OCI-LY1 (cell line): ENCODE measurements around the gene MYH15.

ENCODE experiments used
- H2AFZ ChIP-seq: fragments of 200-600 bp; sonication (generic), shearing (Covaris generic); 2 replicates; pipeline ENCODE4 v1.6.0; 2014; ENCODE audit warnings: antibody characterized with exemption, mild to moderate bottlenecking, low read length
- H3F3A ChIP-seq: fragments of 200-600 bp; sonication (generic), shearing (Covaris generic); 2 replicates; pipeline ENCODE4 v1.6.0; 2014; ENCODE audit warnings: mild to moderate bottlenecking, antibody characterized with exemption, low read length, moderate library complexity; ENCODE audit not compliant: insufficient read depth
- H3K27ac ChIP-seq: fragments of 200-600 bp; sonication (generic); 2 replicates; pipeline ENCODE4 v1.5.1; 2014; ENCODE audit warnings: low read length, mixed run types, mild to moderate bottlenecking, low read depth; ENCODE audit not compliant: poor library complexity, severe bottlenecking
- H3K27me3 ChIP-seq: fragments of 200-600 bp; sonication (generic); 2 replicates; pipeline ENCODE4 v1.6.0; 2014; ENCODE audit warnings: antibody characterized with exemption, mild to moderate bottlenecking, low read length, moderate library complexity; ENCODE audit not compliant: insufficient read depth
- H3K36me3 ChIP-seq: fragments of 200-600 bp; sonication (generic); 2 replicates; pipeline ENCODE4 v1.6.1; 2014; ENCODE audit warnings: mild to moderate bottlenecking, antibody characterized with exemption, low read length, moderate library complexity, mixed read lengths; ENCODE audit not compliant: insufficient read depth
- H3K4me1 ChIP-seq: fragments of 200-600 bp; sonication (generic); 2 replicates; pipeline ENCODE4 v1.5.1; 2014; ENCODE audit warnings: mild to moderate bottlenecking, low read length, moderate library complexity; ENCODE audit not compliant: insufficient read depth, severe bottlenecking
- H3K4me2 ChIP-seq: fragments of 200-600 bp; sonication (generic), shearing (Covaris generic); 2 replicates; pipeline ENCODE4 v1.6.1; 2014; ENCODE audit warnings: low read length
- H3K4me3 ChIP-seq: fragments of 200-600 bp; sonication (generic); 2 replicates; pipeline ENCODE4 v1.5.1; 2014; ENCODE audit warnings: low read length, low read depth, mild to moderate bottlenecking, mixed read lengths; ENCODE audit not compliant: poor library complexity, severe bottlenecking
- H3K79me2 ChIP-seq: fragments of 200-600 bp; shearing (Covaris generic); 2 replicates; pipeline ENCODE4 v1.6.1; 2016; ENCODE audit warnings: mixed run types, low read length, mixed read lengths; ENCODE audit not compliant: insufficient read depth
- H3K9ac ChIP-seq: fragments of 200-600 bp; sonication (generic), shearing (Covaris generic); 2 replicates; pipeline ENCODE4 v1.6.1; 2014; ENCODE audit warnings: mild to moderate bottlenecking, low read length, mixed read lengths
- H3K9me2 ChIP-seq: fragments of 200-600 bp; sonication (generic), shearing (Covaris generic); 2 replicates; pipeline ENCODE4 v1.6.1; 2014; ENCODE audit warnings: low read depth, mild to moderate bottlenecking, low read length, mixed read lengths
- H3K9me3 ChIP-seq: fragments of 200-600 bp; shearing (Covaris generic); 2 replicates; pipeline ENCODE4 v1.6.1; 2014; ENCODE audit warnings: low read length, mixed read lengths
- H4K20me1 ChIP-seq: fragments of 200-600 bp; sonication (generic), shearing (Covaris generic); 2 replicates; pipeline ENCODE4 v1.6.0; 2016; ENCODE audit warnings: mild to moderate bottlenecking, low read length; ENCODE audit not compliant: insufficient read depth
- EZH2 ChIP-seq: fragments of 200-600 bp; sonication (generic), shearing (Covaris generic); IDR thresholded peaks from 2 replicates; pipeline ENCODE4 v1.8.0; 2017; ENCODE audit warnings: borderline replicate concordance, mixed run types, mild to moderate bottlenecking, antibody characterized with exemption, low read length, moderate library complexity, mixed read lengths
- TF ChIP-seq, protein P1 (sequence below): fragments of 200-600 bp; sonication (generic), shearing (Covaris generic); IDR thresholded peaks from 2 replicates; pipeline ENCODE4 v1.5.1; 2017; ENCODE audit warnings: mild to moderate bottlenecking, antibody characterized with exemption, low read length, moderate library complexity, mixed read lengths

MYH15 gene

DNA sequence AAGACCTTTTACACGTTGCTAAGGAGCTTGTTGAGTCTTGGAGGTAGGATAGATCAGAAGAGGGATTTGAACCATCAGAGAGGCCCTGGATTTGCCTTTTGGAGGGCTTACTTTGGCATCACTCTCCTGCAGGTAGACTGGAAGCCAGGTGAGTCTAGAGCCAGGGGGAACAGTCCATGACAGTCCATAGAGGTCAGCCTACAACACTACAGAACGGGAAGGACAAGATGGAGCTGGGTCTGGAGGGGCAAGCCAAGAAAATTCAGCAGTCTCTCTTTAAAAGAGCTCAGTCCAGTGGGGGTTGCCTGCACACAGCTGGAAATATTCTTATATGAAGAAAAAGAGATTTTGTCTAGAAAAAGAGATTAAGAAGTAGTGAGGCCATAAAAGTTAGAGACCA is 153.4 kb downstream of the MYH15 start:
- TF ChIP-seq, protein P1, sequence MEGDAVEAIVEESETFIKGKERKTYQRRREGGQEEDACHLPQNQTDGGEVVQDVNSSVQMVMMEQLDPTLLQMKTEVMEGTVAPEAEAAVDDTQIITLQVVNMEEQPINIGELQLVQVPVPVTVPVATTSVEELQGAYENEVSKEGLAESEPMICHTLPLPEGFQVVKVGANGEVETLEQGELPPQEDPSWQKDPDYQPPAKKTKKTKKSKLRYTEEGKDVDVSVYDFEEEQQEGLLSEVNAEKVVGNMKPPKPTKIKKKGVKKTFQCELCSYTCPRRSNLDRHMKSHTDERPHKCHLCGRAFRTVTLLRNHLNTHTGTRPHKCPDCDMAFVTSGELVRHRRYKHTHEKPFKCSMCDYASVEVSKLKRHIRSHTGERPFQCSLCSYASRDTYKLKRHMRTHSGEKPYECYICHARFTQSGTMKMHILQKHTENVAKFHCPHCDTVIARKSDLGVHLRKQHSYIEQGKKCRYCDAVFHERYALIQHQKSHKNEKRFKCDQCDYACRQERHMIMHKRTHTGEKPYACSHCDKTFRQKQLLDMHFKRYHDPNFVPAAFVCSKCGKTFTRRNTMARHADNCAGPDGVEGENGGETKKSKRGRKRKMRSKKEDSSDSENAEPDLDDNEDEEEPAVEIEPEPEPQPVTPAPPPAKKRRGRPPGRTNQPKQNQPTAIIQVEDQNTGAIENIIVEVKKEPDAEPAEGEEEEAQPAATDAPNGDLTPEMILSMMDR, result no peak
- no peak for TF ChIP-seq EZH2
- Histone ChIP-seq H4K20me1 (no peaks in the 10 kb centered on the region), H3K4me1 (no peaks in the 10 kb centered on the region), H3K4me3 (no peak overlapping the region), H3K4me2 (no peak overlapping the region), H3K27me3 (no peaks in the 10 kb centered on the region), H3K79me2 (no peaks in the 10 kb centered on the region), H3K27ac (no peak overlapping the region), H3K9me2 (no peaks in the 10 kb centered on the region), H3K9me3 (no peaks in the 10 kb centered on the region), H2AFZ (no peak overlapping the region), H3K36me3 (no peaks in the 10 kb centered on the region), H3F3A (no peaks in the 10 kb centered on the region), H3K9ac (no peak overlapping the region)

- H2AFZ ChIP-seq, result no peak overlapping the region
- no peaks in the 10 kb centered on the region for H3F3A ChIP-seq
- no peak overlapping the region for H3K4me2 ChIP-seq
- no peak overlapping the region for H3K4me3 ChIP-seq
- no peak overlapping the region for H3K27ac ChIP-seq
- H3K4me1 ChIP-seq, result no peaks in the 10 kb centered on the region
- H3K27me3 ChIP-seq, result no peaks in the 10 kb centered on the region
- no peaks in the 10 kb centered on the region for H3K79me2 ChIP-seq
- no peaks in the 10 kb centered on the region for H3K36me3 ChIP-seq
- no peaks in the 10 kb centered on the region for H3K9me2 ChIP-seq
- no peaks in the 10 kb centered on the region for H4K20me1 ChIP-seq
- TF ChIP-seq EZH2, result no peak
- TF ChIP-seq, protein P1, result no peak
- no peak overlapping the region for H3K9ac ChIP-seq
- H3K9me3 ChIP-seq, result no peaks in the 10 kb centered on the region
Observed at GRCh38 chr3:108354562-108354961, 155.8 kb downstream of the MYH15 start.

GRCh38 chr3:108352176-108352575 is 158.2 kb downstream of the MYH15 start:
- H3F3A ChIP-seq, result no peaks in the 10 kb centered on the region
- no peaks in the 10 kb centered on the region for H3K9me2 ChIP-seq
- H3K79me2 ChIP-seq, result no peaks in the 10 kb centered on the region
- no peak overlapping the region for H3K4me3 ChIP-seq
- no peak overlapping the region for H3K27ac ChIP-seq
- H2AFZ ChIP-seq, result no peak overlapping the region
- no peak overlapping the region for H3K9ac ChIP-seq
- no peaks in the 10 kb centered on the region for H4K20me1 ChIP-seq
- H3K4me1 ChIP-seq, result peaks cover 3% of the 10 kb centered on the region
- no peak overlapping the region for H3K4me2 ChIP-seq
- no peaks in the 10 kb centered on the region for H3K9me3 ChIP-seq
- TF ChIP-seq, protein P1, result no peak
- no peaks in the 10 kb centered on the region for H3K36me3 ChIP-seq
- H3K27me3 ChIP-seq, result no peaks in the 10 kb centered on the region
